Skeletal muscle tissue (tissue), 4 donors: ENCODE measurements around the gene TPD52L2. TPM values are rescaled to one million over a fixed set of nuclear protein-coding genes. Genes with fewer than 3 reads are reported as not detected.
"Not testable (repeated sequence)": the region's sequence is repeated elsewhere in the genome, so short reads cannot be mapped to it uniquely, and the experiment has no call there.

Experiments used
- H3K27ac ChIP-seq: one replicate; pipeline ENCODE4 v1.7.0; 2013; ENCODE audit warnings: mild to moderate bottlenecking, low read depth, low read length, inconsistent platforms
- H3K27me3 ChIP-seq, 3 donors: one replicate each; pipeline ENCODE4 v1.7.0; 2013; ENCODE audit warnings: low read length in 3 of 3; ENCODE audit not compliant: control insufficient read depth in 3 of 3, insufficient read depth in 3 of 3
- H3K36me3 ChIP-seq, 3 donors: one replicate each; pipeline ENCODE4 v1.7.0; 2013; ENCODE audit warnings: low read length in 3 of 3; ENCODE audit not compliant: control insufficient read depth in 3 of 3, insufficient read depth in 3 of 3
- H3K4me1 ChIP-seq, 3 donors: one replicate each; pipeline ENCODE4 v1.7.0; 2013; ENCODE audit warnings: low read length in 3 of 3, mild to moderate bottlenecking in 3 of 3; ENCODE audit not compliant: control insufficient read depth in 3 of 3, insufficient read depth in 3 of 3
- H3K4me3 ChIP-seq, 3 donors: one replicate each; pipeline ENCODE4 v1.7.0; 2013; ENCODE audit warnings: low read length in 3 of 3
- H3K9ac ChIP-seq, 3 donors: one replicate each; pipeline ENCODE4 v1.7.0; 2013; ENCODE audit warnings: low read length in 3 of 3, mild to moderate bottlenecking in 3 of 3, moderate library complexity in 2 of 3, low read depth in 1 of 3
- H3K9me3 ChIP-seq, 3 donors: one replicate each; pipeline ENCODE4 v1.7.0; 2013; ENCODE audit warnings: low read length in 3 of 3; ENCODE audit not compliant: control insufficient read depth in 3 of 3
- total RNA-seq: library from RNA; depleted of rRNA; stranded (reverse); fragments of >200 nt; gene quantifications from one replicate; pipeline ENCODE4 v1.2.3, GENCODE V29; 2014
- donor health status: Osteomylitis.

TPD52L2 gene
- total RNA-seq, 1 donor from 2014 or later = 29.2 TPM

- peaks cover 4 to 9% (median 7%) of the 10 kb centered on the region in 3 donors for H3K27me3 ChIP-seq
- peaks cover 17 to 36% (median 32%) of the 10 kb centered on the region in 3 donors for H3K4me1 ChIP-seq
- H3K27ac ChIP-seq = peak overlapping the region; percentile 85
- H3K36me3 ChIP-seq = no peaks in the 10 kb centered on the region
- no peaks in the 10 kb centered on the region for H3K9me3 ChIP-seq
- H3K4me3 ChIP-seq = peak overlapping the region in 2 of 3 donors; percentile 63 to 69
- peak overlapping the region in 2 of 3 donors; percentile 38 to 85 for H3K9ac ChIP-seq
These were observed 18.8 kb upstream of the TPD52L2 start for GRCh38 chr20:63846128-63846771.

- Histone ChIP-seq H3K4me3 (peak overlapping the region; percentile 38 to 69 (median 63)), H3K27me3 (peaks cover 4 to 9% (median 7%) of the 10 kb centered on the region in 3 donors), H3K4me1 (peaks cover 17 to 36% (median 32%) of the 10 kb centered on the region in 3 donors), H3K9ac (peak overlapping the region in 2 of 3 donors; percentile 38 to 85), H3K36me3 (no peaks in the 10 kb centered on the region), H3K9me3 (no peaks in the 10 kb centered on the region), H3K27ac (peak overlapping the region; percentile 85)
These were observed 18.2 kb upstream of the TPD52L2 start for GRCh38 chr20:63846888-63847236.

GRCh38 chr20:63847237-63848002, 17.6 kb upstream of the TPD52L2 start:
- peak overlapping the region; percentile 85 for H3K27ac ChIP-seq
- H3K9ac ChIP-seq = peak overlapping the region in 2 of 3 donors; percentile 72 to 85
- peak overlapping the region; percentile 38 to 69 (median 63) for H3K4me3 ChIP-seq
- H3K36me3 ChIP-seq = no peaks in the 10 kb centered on the region
- H3K9me3 ChIP-seq = no peaks in the 10 kb centered on the region
- H3K4me1 ChIP-seq = peaks cover 17 to 36% (median 32%) of the 10 kb centered on the region in 3 donors
- peaks cover 4 to 9% (median 7%) of the 10 kb centered on the region in 3 donors for H3K27me3 ChIP-seq

- H3K9ac ChIP-seq = peak overlapping the region in 2 of 3 donors; percentile 72 to 85
- peaks cover 4 to 9% (median 7%) of the 10 kb centered on the region in 3 donors for H3K27me3 ChIP-seq
- H3K27ac ChIP-seq = peak overlapping the region; percentile 85
- no peaks in the 10 kb centered on the region for H3K9me3 ChIP-seq
- peak overlapping the region in 2 of 3 donors; percentile 40 to 69 for H3K4me3 ChIP-seq
- H3K4me1 ChIP-seq = peaks cover 17 to 36% (median 32%) of the 10 kb centered on the region in 3 donors
- H3K36me3 ChIP-seq = no peaks in the 10 kb centered on the region
These were observed 16.8 kb upstream of the TPD52L2 start for GRCh38 chr20:63848003-63848911.

GRCh38 chr20:63850689-63851547, 14.2 kb upstream of the TPD52L2 start:
- Histone ChIP-seq H3K4me1 (peaks cover 28 to 52% (median 45%) of the 10 kb centered on the region in 3 donors), H3K9me3 (no peaks in the 10 kb centered on the region), H3K36me3 (no peaks in the 10 kb centered on the region), H3K9ac (no peak overlapping the region), H3K27ac (no peak overlapping the region), H3K4me3 (no peak overlapping the region), H3K27me3 (peaks cover 7 to 24% (median 13%) of the 10 kb centered on the region in 3 donors)

- not testable (repeated sequence) for H3K9ac ChIP-seq, H3K4me3 ChIP-seq, H3K36me3 ChIP-seq, H3K27ac ChIP-seq, H3K9me3 ChIP-seq
- Histone ChIP-seq H3K4me1 (peaks cover 23 to 49% (median 39%) of the 10 kb centered on the region in 3 donors), H3K27me3 (peaks cover 13 to 28% (median 17%) of the 10 kb centered on the region in 3 donors)
These were observed 13.5 kb upstream of the TPD52L2 start for GRCh38 chr20:63851548-63851943.

- not testable (repeated sequence) for H3K36me3 ChIP-seq, H3K9me3 ChIP-seq
- Histone ChIP-seq H3K9ac (peak overlapping the region in 1 of 3 donors; percentile 33), H3K4me1 (peaks cover 27 to 42% (median 35%) of the 10 kb centered on the region in 3 donors), H3K27me3 (peaks cover 19 to 39% (median 20%) of the 10 kb centered on the region in 3 donors), H3K4me3 (peak overlapping the region in 1 of 3 donors; percentile 22), H3K27ac (peak overlapping the region; percentile 58)
These were observed 11.4 kb upstream of the TPD52L2 start for GRCh38 chr20:63853733-63854068.

GRCh38 chr20:63854069-63854765, 10.9 kb upstream of the TPD52L2 start:
- H3K27ac ChIP-seq = peak overlapping the region; percentile 58
- H3K36me3 ChIP-seq = no peaks in the 10 kb centered on the region
- peaks cover 19 to 39% (median 20%) of the 10 kb centered on the region in 3 donors for H3K27me3 ChIP-seq
- peaks cover 30 to 45% (median 40%) of the 10 kb centered on the region in 3 donors for H3K4me1 ChIP-seq
- H3K9ac ChIP-seq = peak overlapping the region in 2 of 3 donors; percentile 23 to 64
- no peaks in the 10 kb centered on the region for H3K9me3 ChIP-seq
- peak overlapping the region in 2 of 3 donors; percentile 5 to 22 for H3K4me3 ChIP-seq
